ENCODE results near the gene CYP8B1.

Gene CYP8B1

DNA sequence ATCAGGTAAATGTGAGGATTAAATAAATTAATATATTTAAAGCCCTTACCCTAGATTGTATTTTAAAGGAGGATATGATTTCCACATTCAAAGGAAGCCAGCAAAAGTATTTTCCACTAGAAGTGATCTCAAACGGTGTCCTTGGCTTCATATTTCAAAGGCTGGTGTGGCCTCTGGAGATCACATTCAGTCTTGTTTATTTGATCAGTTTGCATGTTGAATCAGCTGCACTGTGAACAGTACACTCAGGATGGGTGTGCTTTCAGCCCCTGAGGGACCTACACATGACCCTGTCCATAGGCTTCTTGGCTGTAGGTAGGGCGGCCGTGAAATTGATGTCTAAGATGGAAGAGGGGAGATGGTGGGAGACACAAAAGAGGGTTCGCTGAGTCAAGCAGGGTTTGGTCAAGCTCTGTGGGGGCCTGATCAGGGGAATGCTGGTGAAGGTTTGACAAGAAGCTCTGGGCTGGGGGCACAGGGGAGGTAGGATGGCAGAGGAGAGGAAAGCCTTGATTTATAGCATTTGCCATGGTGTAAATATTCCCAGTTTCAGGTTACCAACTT, 21.9 kb downstream of the CYP8B1 start:
- H3K4me3 ChIP-seq (replicated peaks; ENCODE audit: low read depth, low read length) = no peak overlapping the region
- TF ChIP-seq, protein P1, sequence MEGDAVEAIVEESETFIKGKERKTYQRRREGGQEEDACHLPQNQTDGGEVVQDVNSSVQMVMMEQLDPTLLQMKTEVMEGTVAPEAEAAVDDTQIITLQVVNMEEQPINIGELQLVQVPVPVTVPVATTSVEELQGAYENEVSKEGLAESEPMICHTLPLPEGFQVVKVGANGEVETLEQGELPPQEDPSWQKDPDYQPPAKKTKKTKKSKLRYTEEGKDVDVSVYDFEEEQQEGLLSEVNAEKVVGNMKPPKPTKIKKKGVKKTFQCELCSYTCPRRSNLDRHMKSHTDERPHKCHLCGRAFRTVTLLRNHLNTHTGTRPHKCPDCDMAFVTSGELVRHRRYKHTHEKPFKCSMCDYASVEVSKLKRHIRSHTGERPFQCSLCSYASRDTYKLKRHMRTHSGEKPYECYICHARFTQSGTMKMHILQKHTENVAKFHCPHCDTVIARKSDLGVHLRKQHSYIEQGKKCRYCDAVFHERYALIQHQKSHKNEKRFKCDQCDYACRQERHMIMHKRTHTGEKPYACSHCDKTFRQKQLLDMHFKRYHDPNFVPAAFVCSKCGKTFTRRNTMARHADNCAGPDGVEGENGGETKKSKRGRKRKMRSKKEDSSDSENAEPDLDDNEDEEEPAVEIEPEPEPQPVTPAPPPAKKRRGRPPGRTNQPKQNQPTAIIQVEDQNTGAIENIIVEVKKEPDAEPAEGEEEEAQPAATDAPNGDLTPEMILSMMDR (IDR thresholded peaks at IDR 0.05; ENCODE audit: low read length, missing control alignments) = no peak
- DNase-seq (ENCODE audit: low read depth) = no peak

DNA sequence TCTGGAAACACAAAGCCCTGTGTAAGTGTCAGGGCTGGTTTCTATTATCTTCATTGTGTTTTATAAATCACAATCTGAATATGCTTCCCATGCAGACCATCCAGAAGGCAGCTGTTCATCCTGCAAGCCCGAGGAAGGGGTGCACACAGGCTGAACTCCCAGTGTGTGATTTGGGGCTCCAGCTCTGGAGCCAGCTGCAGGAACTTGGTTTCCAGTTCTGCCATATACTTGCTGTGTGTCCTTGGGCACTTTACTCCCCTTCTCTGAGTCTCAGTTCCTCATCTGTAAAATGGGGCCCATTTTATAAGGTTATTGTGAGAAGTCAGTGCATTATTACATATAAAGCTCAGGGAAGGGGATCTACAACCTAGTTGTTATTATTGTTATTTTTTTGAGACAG, 22.6 kb downstream of the CYP8B1 start:
- TF ChIP-seq, protein P1 (IDR thresholded peaks at IDR 0.05; ENCODE audit: low read length, missing control alignments) = no peak
- no peak overlapping the region for H3K4me3 ChIP-seq (replicated peaks; ENCODE audit: low read depth, low read length)
- DNase-seq (ENCODE audit: low read depth) = no peak

DNA sequence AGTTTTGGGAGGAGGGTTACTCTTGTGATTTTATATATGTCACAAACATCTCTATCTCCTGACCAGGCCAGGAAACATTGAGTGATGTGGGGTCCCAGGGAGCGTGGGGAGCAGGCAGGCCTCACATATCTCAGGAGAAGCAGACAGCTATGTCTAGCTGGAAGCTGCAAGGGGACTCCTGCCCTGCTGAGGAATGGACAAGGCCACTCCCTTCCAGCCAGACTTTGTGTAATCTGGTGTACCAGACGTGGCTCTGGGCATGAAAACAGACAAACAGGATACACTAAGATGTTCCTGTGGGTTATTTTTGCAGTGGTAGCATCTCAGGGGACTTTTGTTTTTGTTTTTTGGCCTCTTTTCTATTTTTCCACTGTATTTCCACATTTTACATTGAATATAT, 23.2 kb downstream of the CYP8B1 start:
- no peak for DNase-seq (ENCODE audit: low read depth)
- TF ChIP-seq, protein P1 (IDR thresholded peaks at IDR 0.05; ENCODE audit: low read length, missing control alignments) = no peak
- H3K4me3 ChIP-seq (replicated peaks; ENCODE audit: low read depth, low read length) = no peak overlapping the region

DNA sequence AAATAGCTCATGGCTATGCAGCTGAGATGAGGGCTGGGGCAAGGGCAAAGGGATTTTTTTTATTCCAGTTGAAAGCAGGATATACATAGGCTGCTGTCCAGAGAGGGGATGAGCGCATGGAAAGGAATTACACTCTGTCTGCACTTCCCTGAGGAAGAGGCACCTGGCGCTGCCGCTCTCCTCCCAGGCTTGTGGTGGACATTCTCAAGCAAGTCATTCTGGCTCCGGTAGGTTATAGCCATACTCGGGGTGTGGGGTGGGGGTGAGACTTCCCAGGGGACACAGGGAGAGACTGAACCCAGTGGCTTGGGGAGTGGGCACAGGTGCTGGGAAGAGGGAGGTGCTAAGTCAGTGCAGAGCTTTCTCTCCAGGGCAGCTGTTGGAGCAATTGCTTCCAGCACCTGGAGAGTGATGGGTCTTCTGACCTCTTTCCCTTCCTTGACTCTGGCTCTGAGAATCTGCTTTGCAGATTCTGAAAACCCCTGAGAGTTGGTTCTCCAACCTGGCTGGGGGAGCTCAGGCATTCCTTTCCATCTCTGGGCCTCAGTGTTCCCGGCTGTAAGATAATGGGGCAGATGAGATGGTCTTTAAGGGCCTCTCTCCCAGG, 24.3 kb downstream of the CYP8B1 start:
- DNase-seq (ENCODE audit: low read depth) = no peak
- H3K4me3 ChIP-seq (replicated peaks; ENCODE audit: low read depth, low read length) = no peak overlapping the region
- TF ChIP-seq, protein P1 (IDR thresholded peaks at IDR 0.05; ENCODE audit: low read length, missing control alignments) = no peak

DNA sequence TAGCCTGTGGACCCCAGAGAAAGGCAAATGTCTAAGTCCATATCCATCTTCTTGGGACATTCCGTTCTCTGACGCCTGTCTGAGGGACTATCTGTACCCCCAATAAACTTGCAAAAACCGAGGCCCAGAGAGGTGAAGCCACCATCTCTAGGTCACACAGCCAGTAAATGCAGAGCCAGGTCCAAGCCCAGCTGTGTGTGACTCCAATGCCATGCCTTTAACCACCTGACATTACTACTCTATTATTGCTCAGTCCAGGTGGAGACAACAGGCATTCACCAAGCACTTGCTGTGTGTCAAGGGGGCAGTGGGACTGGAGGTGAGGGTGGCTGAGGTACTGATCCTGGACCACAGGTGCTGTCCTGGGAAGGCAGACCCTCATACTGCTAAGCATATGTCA, 25.4 kb downstream of the CYP8B1 start:
- DNase-seq (ENCODE audit: low read depth) = no peak
- TF ChIP-seq, protein P1 (IDR thresholded peaks at IDR 0.05; ENCODE audit: low read length, missing control alignments) = no peak

DNA sequence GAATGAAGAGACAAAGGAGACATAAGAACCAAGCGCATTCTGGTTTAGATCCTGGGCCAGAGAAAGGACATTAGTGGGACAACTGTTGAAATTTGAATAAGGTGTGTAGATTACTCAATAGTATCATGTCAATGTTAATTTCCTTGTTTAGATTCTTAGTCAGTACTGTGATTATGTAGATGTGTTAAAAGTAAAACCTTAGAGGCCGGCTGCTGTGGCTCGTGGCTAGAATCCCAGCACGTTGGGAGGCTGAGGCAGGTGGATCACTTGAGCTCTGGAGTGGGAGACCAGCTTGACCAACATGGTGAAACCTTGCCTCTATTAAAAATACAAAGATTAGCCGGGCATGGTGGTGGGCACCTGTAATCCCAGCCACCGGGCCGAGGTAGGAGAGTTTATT, 26.7 kb downstream of the CYP8B1 start:
- DNase-seq (ENCODE audit: low read depth) = no peak
- TF ChIP-seq, protein P1 (IDR thresholded peaks at IDR 0.05; ENCODE audit: low read length, missing control alignments) = no peak
- H3K4me3 ChIP-seq (replicated peaks; ENCODE audit: low read depth, low read length) = no peak overlapping the region

More for the DNA sequence above, 25.4 kb downstream of the CYP8B1 start:
- H3K4me3 ChIP-seq (replicated peaks; ENCODE audit: low read depth, low read length) = no peak overlapping the region

DNA sequence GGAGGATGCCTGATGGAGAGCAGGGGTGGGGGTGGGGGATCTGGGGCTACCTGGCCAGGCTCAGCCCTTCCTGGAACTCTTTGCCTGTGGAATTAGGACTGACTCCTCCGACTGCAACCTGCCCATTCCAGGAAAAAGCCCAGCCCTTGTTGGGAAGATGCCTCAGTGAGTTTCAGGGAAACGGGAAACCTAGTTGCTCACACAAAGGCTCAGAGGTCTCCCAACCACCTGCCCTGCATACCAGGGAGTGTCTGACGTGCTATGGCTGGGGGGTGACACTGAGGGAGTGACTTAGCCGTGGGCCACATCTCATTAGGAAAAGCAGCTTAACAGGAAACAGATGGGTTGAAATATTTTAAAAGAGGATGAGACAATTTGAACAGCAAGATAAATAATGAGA, 27.9 kb downstream of the CYP8B1 start:
- DNase-seq (ENCODE audit: low read depth) = no peak

More for the DNA sequence above, 27.9 kb downstream of the CYP8B1 start:
- TF ChIP-seq, protein P1 (IDR thresholded peaks at IDR 0.05; ENCODE audit: low read length, missing control alignments) = no peak
- no peak overlapping the region for H3K4me3 ChIP-seq (replicated peaks; ENCODE audit: low read depth, low read length)

Data from fibroblast of pulmonary artery (primary cell).